Measurements from ENCODE around the gene CNPY3.

Gene CNPY3

DNA sequence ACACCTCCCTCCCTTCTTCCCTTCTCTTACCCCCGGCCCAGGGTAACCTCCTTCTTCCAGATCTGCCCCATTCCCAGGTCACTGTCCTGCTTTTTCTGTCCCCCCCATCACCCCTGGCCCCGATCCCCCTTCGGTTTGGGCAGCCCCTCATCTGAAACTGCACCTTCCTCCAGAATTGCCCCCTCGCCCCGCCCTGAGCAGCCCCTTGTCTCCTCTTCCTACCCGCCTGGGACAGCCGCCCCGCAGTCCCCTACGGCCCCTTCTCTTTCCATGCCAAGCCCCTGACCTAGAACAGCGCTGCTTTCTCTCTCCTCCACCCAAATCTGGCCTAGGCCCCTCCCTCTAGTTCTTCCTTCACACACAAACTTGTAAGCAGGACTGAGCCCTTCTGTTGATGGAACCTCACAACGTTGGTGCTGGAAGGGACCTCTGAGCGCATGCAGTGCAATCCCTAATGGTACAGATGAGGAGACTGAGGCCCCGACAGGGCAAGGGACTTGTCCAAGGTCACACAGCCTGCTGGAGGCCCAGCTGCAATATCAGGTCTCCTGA is 55.7 kb downstream of the CNPY3 start:
- DNase-seq = no peak

DNA sequence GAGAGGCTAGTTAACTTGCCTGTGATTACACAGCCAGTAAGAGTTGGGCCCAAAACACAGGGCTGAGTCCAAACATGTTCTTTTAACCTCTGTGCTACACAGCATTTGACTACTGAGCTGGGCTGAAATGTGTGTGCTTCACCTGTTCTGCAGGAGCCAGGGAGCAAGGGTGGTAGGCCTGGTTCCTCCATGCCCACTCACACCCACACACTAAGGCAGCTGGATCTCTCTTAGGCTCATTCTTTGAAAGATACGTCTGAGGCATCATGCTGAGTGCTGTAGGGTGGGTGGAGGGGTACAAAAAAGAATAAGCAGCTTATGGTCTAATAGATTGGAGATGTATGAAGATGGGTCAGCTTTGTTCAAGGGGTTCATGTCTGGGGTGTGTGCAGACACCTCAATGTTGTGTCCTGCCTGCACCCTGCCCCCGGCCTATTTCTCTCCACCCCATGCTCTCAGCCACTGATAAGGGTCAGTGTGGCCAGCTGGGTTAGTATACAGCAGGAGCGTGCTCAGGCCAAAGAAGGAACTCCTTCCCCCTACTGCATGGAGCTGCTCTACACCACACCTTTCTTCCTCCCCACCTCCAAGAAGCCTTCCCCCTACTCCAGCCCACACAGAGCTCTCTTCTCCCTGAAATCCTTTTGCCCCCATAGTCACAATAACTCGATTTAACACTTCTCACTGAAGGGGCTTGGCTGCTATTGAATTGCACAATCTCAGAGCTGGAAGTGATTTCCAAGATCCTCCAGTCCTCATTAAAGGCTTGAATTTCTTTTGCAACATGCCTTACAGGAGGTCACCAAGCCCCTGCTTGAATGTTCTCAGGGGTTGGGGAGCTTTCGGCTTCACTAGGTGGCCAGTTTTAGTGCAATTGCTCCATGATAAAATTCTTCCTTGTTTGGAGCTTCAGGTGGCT is 58.5 kb downstream of the CNPY3 start:
- no peak for DNase-seq

DNA sequence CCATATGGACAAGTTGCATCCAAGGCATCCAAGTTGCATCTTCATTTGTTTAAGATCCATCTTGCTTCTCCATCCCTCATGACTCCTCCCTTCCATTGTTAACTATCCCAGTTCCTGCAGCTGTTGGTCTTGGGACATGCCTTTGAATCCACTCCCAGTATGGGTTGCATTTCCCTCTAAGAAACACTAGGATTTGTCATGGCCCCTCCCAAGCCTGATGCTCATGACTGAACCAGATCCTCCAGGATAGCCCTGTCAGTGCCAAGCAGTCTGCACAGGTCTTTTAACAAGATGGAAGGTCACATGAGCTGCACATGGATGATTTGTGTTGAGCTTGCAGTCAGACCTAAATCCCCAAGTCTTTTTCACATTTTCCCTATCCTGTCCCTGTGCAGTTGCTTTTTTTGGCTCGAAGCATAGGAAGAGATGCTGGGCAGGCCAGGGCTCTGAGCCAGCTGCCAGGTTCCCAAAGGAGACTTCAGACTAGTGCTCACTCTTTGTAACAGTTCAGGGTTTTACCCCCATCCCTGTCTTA is 59.3 kb downstream of the CNPY3 start:
- DNase-seq = no peak

Data from NCI-H1694 treated with DMSO at 0.1 percent for 48 hours (cell line).